Frontal cortex (tissue), 4 donors: ENCODE measurements around the gene RELN. TPM values are rescaled to one million over a fixed set of nuclear protein-coding genes. Genes with fewer than 3 reads are reported as not detected.

Experiments used
- DNase-seq, 2 donors: peaks; one replicate each; pipeline ENCODE4 v3.0.0; 2012; ENCODE audit warnings: low spot score in 2 of 2
- FAIRE-seq: peaks from 2 replicates; lab custom pipeline; 2012; peaks lifted over from hg19 to GRCh38; lab: Jason Lieb, UNC
- total RNA-seq: library from RNA; depleted of rRNA; stranded (reverse); fragments of >200 nt; gene quantifications from one replicate; pipeline ENCODE4 v1.2.3, GENCODE V29; 2014
- donor health status: control.
- donor health status: control.
- donor health status: control.

RELN gene
- total RNA-seq, 1 donor from 2014 or later = 57.5 TPM

DNA sequence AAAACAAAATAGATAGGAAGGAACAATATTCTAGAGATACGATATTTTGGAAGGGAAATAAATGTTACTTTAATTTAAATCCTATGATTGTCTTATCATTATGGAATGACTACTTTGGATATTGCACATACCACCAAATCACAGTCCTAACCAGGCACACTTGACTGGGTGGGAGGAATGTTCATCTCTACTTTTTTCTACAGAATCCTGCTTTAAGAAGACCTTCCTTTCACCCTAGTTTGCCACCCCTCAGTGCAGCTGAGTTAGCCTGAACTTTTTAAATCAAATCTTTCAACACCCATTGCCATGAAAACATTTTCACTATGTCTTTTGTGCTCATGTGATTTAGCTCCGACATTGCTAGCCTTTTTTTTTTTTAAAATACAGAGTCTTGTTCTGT, 38.1 kb downstream of the RELN start:
- DNase-seq = no peak
- FAIRE-seq = no peak

GRCh38 chr7:103949374-103949773, 40.1 kb downstream of the RELN start:
- DNase-seq (no peak), FAIRE-seq (no peak)

DNA sequence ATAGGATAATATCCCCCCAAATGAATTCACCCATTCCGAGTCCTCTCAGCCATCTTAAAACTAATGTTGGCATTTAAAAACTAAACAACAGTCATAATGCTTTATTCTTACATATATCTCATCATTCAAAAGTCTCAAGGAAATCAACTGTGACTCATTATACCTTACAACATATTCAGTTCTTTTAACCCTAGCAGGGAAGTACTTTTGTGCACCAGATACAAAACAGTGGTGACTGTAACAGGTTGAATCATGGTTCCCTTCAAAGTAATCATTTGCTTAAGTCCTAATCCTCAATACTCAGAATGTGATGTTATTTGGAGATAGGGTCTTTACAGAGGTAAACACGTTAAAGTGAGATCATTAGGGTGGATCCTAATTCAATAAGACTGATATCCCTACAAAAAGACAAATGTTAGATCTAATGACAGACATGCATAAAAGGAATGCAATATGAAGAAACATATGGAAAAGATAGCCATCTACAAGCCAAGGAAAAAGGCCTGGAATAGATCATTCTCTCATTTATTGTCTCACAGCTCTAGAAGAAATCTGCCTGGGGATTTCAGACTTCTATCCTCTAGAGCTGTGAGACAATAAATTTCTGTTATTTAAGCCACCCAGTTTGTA, 42.3 kb downstream of the RELN start:
- FAIRE-seq = no peak
- no peak for DNase-seq

GRCh38 chr7:103944230-103944900, 45.1 kb downstream of the RELN start:
- DNase-seq (no peak), FAIRE-seq (no peak)

DNA sequence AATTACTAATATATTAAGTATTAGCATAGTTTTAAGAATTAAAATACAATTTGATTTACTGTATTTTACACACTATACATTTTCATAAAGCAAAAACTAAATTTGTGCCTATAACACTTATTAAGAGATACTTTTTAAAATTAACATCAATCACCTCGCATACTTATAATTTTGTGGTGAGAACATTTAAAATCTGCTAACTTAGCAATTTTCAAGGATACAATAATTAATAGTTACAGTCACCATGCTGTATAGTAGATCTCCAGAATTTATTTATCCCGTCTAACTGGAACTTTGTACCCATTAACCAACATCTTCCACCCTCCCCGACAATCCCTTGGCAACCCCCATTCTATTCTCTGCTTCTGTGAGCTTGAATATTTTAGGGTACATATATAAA, 47.5 kb downstream of the RELN start:
- no peak for FAIRE-seq
- DNase-seq = no peak

DNA sequence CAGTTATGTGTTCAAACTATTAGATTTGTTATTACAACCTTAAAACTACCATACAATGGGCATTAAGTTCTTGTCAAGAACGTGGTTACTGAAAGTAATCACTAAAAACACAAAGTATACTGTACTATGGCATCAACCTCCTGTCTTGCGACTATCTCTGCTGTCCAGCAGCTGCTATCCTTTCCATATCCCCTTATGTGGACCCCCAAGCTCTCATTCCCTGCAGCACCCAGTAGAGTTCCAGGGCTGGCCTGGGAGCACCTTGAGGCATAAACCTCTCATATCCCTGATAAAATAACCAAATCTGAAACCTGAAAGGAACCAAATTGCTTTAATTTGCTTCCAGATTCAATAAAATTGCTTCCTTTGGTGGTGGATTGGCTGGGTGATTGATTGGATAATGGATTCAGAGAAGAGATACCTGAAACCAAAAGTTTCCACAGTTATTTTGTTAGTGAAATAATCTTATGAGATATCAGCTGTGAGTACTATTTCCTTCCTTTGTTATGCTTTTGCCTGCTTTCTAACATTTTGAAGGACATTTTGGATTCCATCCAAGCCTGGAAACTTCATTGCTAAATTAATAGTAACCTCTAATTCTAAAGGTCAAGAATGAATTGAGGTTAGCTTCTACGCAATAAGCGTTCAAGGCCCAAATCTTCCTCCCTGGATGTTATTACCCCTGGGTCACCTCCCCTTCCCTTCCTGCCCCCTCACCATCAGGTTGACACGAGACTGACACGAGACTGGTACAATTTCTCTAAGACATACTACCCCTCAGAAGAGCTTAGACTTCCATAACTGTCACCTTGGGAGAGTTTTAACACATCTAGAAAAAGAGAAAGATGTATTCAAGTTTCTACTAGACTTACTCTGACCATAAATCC, 48.8 kb downstream of the RELN start:
- DNase-seq (no peak), FAIRE-seq (no peak)

DNA sequence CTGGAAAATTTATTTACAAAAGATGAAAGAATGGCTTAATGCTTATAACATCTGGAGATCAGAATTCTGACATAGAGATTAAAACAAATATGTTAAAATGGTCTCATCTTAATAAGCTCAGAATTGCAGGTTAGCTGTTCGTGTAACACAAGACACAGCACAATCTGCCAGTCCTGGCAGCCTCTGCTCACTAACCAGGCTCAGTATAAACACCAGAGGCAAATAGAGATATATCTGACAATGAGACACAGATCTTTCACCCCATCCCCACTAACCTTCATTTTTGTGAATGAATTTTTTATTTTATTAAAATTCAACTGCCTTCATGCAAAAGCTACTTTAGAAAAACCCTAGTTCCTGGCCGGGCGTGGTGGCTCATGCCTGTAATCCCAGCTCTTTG, 51.8 kb downstream of the RELN start:
- no peak for FAIRE-seq
- no peak for DNase-seq

GRCh38 chr7:103936558-103936957, 52.9 kb downstream of the RELN start:
- no peak for DNase-seq
- no peak for FAIRE-seq

GRCh38 chr7:103934508-103934907, 55.0 kb downstream of the RELN start:
- DNase-seq (no peak), FAIRE-seq (no peak)

DNA sequence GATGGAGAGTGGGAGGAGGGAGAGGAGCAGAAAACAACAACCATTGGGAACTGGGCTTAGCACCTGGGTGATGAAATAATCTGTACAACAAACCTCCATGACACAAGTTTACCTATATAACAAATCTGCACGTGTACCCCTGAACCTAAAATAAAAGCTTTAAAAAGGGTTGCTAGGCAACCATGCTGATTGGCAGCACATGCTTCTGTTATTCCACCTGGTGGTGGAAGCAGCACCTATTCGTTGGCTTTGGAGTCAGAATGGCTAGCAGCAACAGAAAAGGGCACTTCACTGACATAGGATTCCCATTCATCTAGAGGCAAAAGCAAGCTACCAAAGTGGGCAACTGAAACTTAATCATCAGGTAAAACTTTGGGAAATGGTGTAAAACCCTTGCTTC, 57.1 kb downstream of the RELN start:
- FAIRE-seq = no peak
- DNase-seq = no peak

GRCh38 chr7:103929901-103930311, 59.6 kb downstream of the RELN start:
- FAIRE-seq (no peak), DNase-seq (no peak)

DNA sequence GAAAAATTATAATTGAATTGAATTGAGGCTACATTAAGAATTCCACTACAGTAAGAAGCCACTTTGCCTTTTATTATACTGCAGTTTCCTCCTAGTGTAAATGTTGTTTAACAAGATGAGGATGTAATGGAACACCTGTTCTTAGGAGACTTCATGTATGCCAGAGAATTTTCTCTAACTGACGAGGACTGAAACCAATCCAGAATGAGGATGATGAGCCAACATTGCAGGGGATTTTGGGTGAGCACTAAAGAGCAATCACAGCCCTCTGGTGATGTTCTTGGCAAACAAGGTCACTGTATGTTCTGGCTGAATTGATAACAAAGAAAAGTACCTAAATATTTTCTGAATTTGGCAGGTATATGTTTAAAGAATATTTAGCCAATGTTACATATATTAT, 60.9 kb downstream of the RELN start:
- FAIRE-seq (no peak), DNase-seq (no peak)

GRCh38 chr7:103924184-103924583, 65.3 kb downstream of the RELN start:
- FAIRE-seq (no peak), DNase-seq (no peak)

DNA sequence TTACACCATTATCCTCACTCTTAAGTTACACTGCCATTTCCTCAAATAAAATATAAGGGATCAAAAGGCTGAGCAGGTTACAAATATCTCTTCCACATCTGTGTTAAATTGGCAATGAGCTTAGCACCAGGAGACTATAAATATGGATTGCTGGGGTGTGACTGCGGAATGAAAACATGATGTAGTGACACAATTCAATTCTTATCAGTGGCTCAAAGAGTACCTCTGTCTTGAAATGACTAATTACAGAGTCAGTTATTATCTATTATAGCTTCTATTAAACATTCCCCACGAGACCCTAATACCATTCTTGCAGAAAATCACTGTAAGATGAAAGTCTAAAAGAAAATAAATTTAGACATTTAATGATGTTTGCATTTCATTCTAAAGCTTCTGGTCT, 67.1 kb downstream of the RELN start:
- no peak for FAIRE-seq
- DNase-seq = no peak

DNA sequence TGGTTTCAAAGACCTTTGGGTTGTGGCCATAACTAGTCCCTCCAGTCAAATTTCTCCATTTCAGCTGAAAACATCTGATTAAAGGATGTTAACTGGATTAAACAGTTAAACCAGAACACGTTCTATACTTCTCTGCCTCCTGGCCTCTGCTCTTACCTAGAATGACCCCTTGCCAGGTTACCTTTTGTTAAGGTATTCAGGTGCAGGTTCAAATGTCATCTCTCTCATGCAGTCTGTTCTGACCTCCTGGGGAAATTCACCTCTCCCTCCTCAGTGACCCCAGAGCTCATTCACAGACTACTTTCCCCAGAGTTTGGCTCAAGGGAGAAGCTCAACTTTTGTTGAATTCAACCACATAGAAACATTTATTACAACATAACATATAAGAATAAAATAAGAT, 67.8 kb downstream of the RELN start:
- DNase-seq (no peak), FAIRE-seq (no peak)

GRCh38 chr7:103919272-103919868, 70.1 kb downstream of the RELN start:
- FAIRE-seq = no peak

GRCh38 chr7:103918631-103919271, 70.7 kb downstream of the RELN start:
- DNase-seq = no peak
- no peak for FAIRE-seq

More at GRCh38 chr7:103919272-103919868, 70.1 kb downstream of the RELN start:
- DNase-seq = no peak

- DNase-seq (no peak), FAIRE-seq (no peak)
Measured at GRCh38 chr7:103915680-103916357, 73.6 kb downstream of the RELN start.

DNA sequence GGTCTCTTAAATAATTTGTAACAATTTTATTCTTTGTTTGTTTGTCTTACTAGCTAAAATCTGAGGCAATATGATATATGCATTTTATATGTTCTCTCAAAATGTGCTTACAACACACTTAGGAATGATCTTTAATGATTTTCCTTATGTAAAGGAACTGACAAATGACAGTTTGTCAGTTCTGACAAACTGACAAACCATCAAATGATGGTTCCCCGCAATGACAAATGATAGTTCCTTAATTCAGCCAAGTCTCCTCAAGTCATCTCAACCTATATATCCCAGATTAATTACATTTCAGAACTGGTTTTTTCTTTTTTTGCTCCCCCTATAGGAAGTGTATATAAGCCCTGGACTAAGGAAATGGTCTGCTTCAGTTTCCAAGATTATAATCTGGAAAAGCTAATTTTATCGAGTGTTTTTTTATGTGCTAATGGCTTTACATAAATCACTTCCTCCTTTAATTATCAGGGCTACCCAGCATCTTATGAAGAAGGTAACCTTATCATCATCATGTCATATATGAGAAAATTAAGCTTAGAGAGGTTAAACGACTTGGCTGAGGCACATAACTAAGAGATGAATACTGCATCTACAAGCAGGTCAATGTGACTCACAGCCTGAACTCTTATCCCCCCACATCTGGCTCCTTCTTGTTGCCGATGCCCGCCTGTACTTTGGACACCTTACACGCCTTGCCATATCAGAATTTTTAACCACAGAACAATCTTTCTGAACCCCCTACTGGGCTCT, 75.1 kb downstream of the RELN start:
- FAIRE-seq (no peak), DNase-seq (no peak)
